BJ (cell line): ENCODE results near the gene P3H2. TPM values are rescaled to one million over a fixed set of nuclear protein-coding genes. Genes with fewer than 3 reads are reported as not detected.
A peak's percentile ranks its signal among the peaks of the same experiment; 100 is the strongest.

Source experiments
- CTCF ChIA-PET: fragments of 350-600 bp; formaldehyde crosslinking; extraction: SDS; loops from one replicate; lab custom pipeline; 2021; ENCODE audit warnings: antibody characterized with exemption, inconsistent platforms; lab: Yijun Ruan, JAX
- POLR2A ChIA-PET: fragments of 300-600 bp; sonication (Branson Sonifier 250); formaldehyde crosslinking; extraction: SDS; loops from one replicate; lab custom pipeline; 2021; ENCODE audit warnings: antibody characterized with exemption; lab: Charles Lee
- DNase-seq: peaks from one replicate; pipeline ENCODE4 v3.0.0-alpha.2; 2011; ENCODE audit warnings: low read depth
- H3K27me3 ChIP-seq: 2 replicates; pipeline ENCODE4 v1.6.0; 2011; ENCODE audit warnings: low read length; ENCODE audit not compliant: control insufficient read depth, insufficient read depth
- H3K36me3 ChIP-seq: 2 replicates; pipeline ENCODE4 v1.5.1; 2011; ENCODE audit warnings: low read length; ENCODE audit not compliant: control insufficient read depth, insufficient read depth
- H3K4me3 ChIP-seq: 2 replicates; pipeline ENCODE4 v1.5.1; 2011; ENCODE audit warnings: low read depth, mild to moderate bottlenecking, control low read depth, low read length
- CTCF ChIP-seq: IDR thresholded peaks from 2 replicates; pipeline ENCODE4 v1.5.1; 2011; ENCODE audit warnings: low read depth, mild to moderate bottlenecking, control low read depth, inconsistent platforms, low read length, moderate library complexity; ENCODE audit not compliant: insufficient read depth
- polyA plus RNA-seq: library from polyadenylated mRNA; depleted of rRNA; stranded (reverse); fragments of >200 nt; gene quantifications from 2 replicates; pipeline ENCODE4 v1.2.3, GENCODE V29; 2011

Gene P3H2
- polyA plus RNA-seq, 1 experiment, result 13.5 TPM

- CTCF ChIA-PET, result interaction anchor here (0.7 to 7.7 kb wide), 5 partner anchors 10 to 685 kb away, joined by 3 to 47 read pairs (median 5); no protein-coding TSS in a partner anchor
- no peak for DNase-seq
- peaks cover 14% of the 10 kb centered on the region for H3K27me3 ChIP-seq
- POLR2A ChIA-PET, result no interaction called here
- no peaks in the 10 kb centered on the region for H3K36me3 ChIP-seq
- no peak for TF ChIP-seq CTCF
- no peak overlapping the region for H3K4me3 ChIP-seq
Observed at GRCh38 chr3:189950258-189950657, 170.4 kb downstream of the P3H2 start.

- TF ChIP-seq CTCF, result no peak
- POLR2A ChIA-PET, result no interaction called here
- Histone ChIP-seq H3K27me3 (peaks cover 14% of the 10 kb centered on the region), H3K36me3 (no peaks in the 10 kb centered on the region), H3K4me3 (no peak overlapping the region)
- CTCF ChIA-PET, result interaction anchor here (0.7 to 7.7 kb wide), 7 partner anchors 11 to 684 kb away, joined by 3 to 47 read pairs (median 5); no protein-coding TSS in a partner anchor
- no peak for DNase-seq
Observed at GRCh38 chr3:189949580-189949979, 171.1 kb downstream of the P3H2 start.

- DNase-seq, result no peak
- ChIA-PET CTCF (interaction anchor here (0.6 to 7.7 kb wide), 14 partner anchors 9 to 717 kb away, joined by 3 to 47 read pairs (median 4); no protein-coding TSS in a partner anchor), POLR2A (no interaction called here)
- TF ChIP-seq CTCF, result no peak
- Histone ChIP-seq H3K36me3 (no peaks in the 10 kb centered on the region), H3K4me3 (no peak overlapping the region), H3K27me3 (peaks cover 20% of the 10 kb centered on the region)
Observed at GRCh38 chr3:189948724-189949045, 172.0 kb downstream of the P3H2 start.

GRCh38 chr3:189947948-189948723, 172.6 kb downstream of the P3H2 start:
- POLR2A ChIA-PET, result no interaction called here
- Histone ChIP-seq H3K27me3 (peaks cover 20% of the 10 kb centered on the region), H3K4me3 (no peak overlapping the region), H3K36me3 (no peaks in the 10 kb centered on the region)
- CTCF ChIA-PET, result interaction anchor here (0.6 to 7.7 kb wide), 17 partner anchors 9 to 716 kb away, joined by 3 to 47 read pairs (median 4); no protein-coding TSS in a partner anchor
- TF ChIP-seq CTCF, result peak; percentile 59
- no peak for DNase-seq

- no peak for DNase-seq
Observed at GRCh38 chr3:189947068-189947467, 173.6 kb downstream of the P3H2 start.

More at GRCh38 chr3:189947068-189947467, 173.6 kb downstream of the P3H2 start:
- TF ChIP-seq CTCF, result no peak
- POLR2A ChIA-PET, result no interaction called here
- H3K4me3 ChIP-seq, result no peak overlapping the region
- H3K36me3 ChIP-seq, result no peaks in the 10 kb centered on the region
- CTCF ChIA-PET, result interaction anchor here (1.2 to 7.7 kb wide), 8 partner anchors 9 to 675 kb away, joined by 3 to 47 read pairs (median 13); no protein-coding TSS in a partner anchor
- peaks cover 20% of the 10 kb centered on the region for H3K27me3 ChIP-seq
